Ecto neural progenitor cell (in vitro differentiated cells): ENCODE measurements around the gene NLRP8.
"Not testable (repeated sequence)": the region's sequence is repeated elsewhere in the genome, so short reads cannot be mapped to it uniquely, and the experiment has no call there.

ENCODE experiments used
- DNase-seq: peaks from one replicate; pipeline ENCODE4 v3.0.0-alpha.2; 2018; ENCODE audit warnings: low spot score

NLRP8 gene

DNA sequence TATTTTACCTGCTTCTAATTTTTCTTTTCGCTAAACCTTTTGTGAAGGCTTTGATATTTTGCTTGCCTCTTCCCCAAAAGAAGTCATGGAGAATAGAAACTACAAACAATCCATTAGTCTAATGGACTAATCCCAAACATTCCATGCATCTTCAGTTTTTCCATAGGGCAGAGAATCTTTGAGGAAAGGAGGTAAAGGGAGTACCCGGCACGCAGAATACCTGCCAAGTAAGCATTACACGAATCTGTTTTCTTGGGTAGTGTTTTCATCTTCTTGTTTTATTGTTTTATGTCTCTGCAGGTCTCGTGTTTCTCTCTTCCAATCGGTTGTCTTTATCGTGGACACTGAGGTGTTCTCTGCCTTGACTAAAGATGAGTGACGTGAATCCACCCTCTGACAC lies at the start of gene NLRP8:
Gene NLRP8, plus strand, starts transcription at position 301 of the 400 bp plus-strand sequence.
- DNase-seq, result no peak

- no peak for DNase-seq
Observed at GRCh38 chr19:55898911-55899310, 48.7 kb upstream of the NLRP8 start.

DNA sequence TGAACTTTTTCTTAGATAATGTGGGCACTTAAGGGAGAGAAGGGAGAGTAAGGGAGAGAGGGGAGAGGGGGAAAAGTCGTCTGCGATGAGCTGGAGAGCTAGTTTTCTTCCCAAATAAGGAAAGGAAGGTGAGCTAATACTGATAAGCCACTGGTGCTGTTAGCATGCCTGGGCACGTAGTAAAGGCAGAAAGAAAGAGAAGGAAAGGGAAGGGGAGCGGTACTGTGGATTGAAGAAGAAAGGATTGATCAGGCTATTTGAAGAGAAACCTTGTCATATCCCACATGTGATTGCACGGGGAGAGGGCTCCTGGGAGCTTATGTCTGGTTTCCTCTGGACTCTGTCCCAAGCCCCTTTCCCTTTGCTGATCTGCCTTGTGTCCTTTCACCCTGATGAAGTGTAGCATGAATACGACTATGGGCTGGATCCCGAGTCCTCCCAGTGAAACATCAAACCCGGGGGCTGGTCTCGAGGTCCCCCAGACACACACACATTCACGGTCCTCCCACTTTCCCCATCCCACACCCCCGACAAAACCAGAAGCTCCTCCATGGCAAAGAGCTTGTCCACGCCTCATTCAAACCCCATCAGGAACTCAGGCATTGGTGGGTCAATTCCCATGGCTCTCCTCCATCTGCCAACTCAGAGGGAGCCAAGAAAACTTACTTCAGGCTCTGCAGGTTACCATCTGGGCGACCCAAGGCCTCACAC lies 46.1 kb upstream of the NLRP8 start:
- DNase-seq, result no peak

DNA sequence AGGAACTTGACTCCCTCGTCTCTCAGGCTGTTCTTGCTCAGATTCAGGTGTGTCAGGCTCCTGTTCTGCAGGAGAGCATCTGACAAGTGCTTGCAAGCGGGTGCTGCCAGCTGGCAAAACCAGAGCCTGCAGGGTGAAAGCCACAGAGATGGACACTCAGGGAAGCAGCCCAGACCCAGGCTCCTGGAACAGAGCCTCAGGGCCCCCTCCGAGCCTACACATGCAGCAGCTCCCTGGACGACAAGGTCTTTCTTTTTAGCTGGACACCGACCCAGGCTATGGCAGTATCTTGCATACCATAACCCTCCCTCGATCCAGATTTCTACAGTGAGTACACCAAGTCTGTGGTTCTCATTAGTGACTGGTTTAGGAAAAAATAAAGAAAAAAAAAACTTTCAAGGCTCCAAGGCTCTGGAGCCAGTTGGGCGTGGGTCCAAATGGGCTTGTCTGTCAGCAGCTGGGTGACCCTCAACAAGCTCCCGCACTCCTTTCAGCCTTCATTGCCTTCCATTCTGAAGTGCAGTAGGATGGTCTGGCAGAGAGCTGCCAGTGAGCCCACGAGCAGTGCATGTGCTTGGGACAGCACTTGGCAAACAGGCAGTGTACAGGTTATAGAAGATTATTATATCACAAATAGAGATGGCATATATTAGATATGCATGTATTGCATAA lies 45.4 kb upstream of the NLRP8 start:
- DNase-seq, result no peak

GRCh38 chr19:55907286-55907685 lies 40.3 kb upstream of the NLRP8 start:
- no peak for DNase-seq

GRCh38 chr19:55907746-55908145 lies 39.9 kb upstream of the NLRP8 start:
- DNase-seq, result no peak

- DNase-seq, result no peak
Observed at GRCh38 chr19:55909801-55910200, 37.8 kb upstream of the NLRP8 start.

DNA sequence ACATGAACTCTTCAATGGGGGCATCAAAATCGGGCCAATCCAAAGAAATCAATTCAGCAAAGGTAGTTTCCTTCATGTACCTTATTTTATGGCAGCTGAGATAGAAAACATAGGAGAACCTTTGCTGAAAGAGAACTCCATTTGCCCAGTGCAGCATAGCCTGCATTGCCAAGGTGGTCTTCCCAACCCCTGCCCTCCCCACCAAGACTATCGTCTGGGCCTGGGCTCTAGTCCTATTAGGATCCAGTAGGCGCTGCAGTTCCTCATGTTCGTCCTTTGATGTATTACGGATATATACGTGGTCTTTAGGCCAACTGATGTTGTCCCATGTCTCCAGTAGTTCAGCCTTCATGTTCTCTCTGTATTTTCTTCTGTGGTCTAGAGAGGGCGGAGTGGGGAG lies 34.7 kb upstream of the NLRP8 start:
- DNase-seq, result no peak

- no peak for DNase-seq
Observed at GRCh38 chr19:55913643-55914268, 33.9 kb upstream of the NLRP8 start.

- DNase-seq, result no peak
Observed at GRCh38 chr19:55923556-55923955, 24.1 kb upstream of the NLRP8 start.

GRCh38 chr19:55927991-55928390 lies 19.6 kb upstream of the NLRP8 start:
- no peak for DNase-seq

- DNase-seq, result not testable (repeated sequence)
Observed at GRCh38 chr19:55929258-55929657, 18.4 kb upstream of the NLRP8 start.

DNA sequence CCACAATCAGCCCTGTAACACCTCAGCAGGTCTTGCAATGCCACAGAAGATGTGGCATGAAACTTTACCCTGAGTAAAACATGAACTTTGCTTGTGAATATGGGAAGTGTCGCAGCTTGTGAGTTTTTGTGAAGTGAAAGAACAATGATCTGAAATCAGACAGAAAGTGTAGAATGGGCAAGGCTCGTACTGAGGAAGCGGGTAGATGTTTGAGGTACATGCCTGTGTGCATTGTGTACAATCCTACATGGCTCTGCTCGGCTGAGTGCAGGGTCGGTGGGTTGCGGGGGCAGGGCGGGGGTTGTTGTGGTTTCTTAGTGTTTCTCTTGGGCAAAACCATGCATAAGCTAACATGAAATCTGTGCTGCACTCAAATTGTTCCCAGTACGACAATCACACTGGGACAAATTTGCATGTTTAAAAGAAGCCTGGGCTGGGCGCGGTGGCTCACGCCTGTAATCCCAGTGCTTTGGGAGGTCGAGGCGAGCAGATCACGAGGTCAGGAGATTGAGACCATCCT lies 16.6 kb upstream of the NLRP8 start:
- DNase-seq, result no peak

- DNase-seq, result no peak
Observed at GRCh38 chr19:55931936-55932386, 15.7 kb upstream of the NLRP8 start, which contains the start of gene NLRP13. TSS of gene NLRP13 (minus strand) at chr19:55932336. CDS start at chr19:55932311, 25 bp downstream.

GRCh38 chr19:55935206-55935605 lies 12.4 kb upstream of the NLRP8 start:
- DNase-seq, result no peak

- no peak for DNase-seq
Observed at GRCh38 chr19:55939206-55939605, 8.4 kb upstream of the NLRP8 start.

DNA sequence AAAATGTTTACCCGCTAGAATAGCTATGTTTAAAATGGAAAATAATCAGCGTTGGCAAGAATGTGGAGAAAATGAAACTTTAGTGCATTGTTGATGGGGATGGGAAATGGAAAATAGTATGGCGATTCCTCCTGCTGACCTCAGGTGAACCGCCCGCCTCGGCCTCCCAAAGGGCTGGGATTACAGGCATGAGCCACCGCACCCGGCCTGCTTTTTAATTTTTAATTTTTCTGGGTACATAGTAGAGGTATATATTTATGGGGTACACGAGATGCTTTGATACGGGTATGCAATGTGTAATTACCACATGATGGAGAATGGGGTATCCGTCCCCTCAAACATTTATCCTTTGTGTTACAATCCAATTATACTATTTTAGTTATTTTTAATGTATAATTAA lies 7.3 kb upstream of the NLRP8 start:
- DNase-seq, result no peak

DNA sequence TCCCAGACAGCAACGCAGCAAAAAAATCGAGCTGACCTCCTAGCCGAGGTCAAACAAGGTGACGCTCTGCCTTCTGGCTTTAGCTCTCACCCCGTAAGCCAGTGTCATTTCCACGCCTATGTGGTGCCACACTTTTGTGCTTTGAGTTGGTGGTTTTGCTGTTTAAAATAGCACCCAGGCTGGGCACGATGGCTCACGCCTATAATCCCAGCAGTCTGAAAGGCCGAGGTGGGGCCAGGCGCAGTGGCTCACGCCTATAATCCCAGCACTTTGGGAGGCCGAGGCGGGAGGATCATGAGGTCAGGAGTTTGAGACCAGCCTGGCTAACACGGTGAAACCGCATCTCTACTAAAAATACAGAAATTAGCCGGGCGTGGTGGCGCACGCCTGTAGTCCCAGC lies 2.9 kb downstream of the NLRP8 start:
- DNase-seq, result not testable (repeated sequence)

GRCh38 chr19:55956431-55956830 lies 8.8 kb downstream of the NLRP8 start:
- no peak for DNase-seq

DNA sequence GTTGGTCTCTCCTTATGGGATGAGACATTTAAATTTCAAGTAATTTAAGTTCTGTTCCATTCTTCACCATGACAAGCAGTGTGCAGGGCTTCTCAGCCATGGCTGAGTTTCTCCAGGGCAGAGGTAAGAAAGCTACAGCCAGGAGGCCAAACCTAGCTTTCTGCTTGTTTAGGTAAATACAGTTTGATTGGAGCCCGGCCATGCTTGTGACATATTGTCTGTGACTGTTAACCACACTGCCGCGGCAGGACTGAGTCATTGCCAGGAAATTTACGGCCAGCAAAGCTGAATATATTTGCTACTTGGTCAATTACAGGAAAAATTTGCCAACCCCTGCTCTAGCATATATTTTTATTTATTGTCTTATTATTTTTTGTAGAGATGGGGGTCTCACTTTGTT lies 10.7 kb downstream of the NLRP8 start:
- DNase-seq, result no peak

GRCh38 chr19:55959996-55960675 lies 12.5 kb downstream of the NLRP8 start:
- no peak for DNase-seq

GRCh38 chr19:55962186-55962585 lies 14.6 kb downstream of the NLRP8 start:
- DNase-seq, result no peak
